ENCODE results near the gene SLC17A7.

The SLC17A7 gene

DNA sequence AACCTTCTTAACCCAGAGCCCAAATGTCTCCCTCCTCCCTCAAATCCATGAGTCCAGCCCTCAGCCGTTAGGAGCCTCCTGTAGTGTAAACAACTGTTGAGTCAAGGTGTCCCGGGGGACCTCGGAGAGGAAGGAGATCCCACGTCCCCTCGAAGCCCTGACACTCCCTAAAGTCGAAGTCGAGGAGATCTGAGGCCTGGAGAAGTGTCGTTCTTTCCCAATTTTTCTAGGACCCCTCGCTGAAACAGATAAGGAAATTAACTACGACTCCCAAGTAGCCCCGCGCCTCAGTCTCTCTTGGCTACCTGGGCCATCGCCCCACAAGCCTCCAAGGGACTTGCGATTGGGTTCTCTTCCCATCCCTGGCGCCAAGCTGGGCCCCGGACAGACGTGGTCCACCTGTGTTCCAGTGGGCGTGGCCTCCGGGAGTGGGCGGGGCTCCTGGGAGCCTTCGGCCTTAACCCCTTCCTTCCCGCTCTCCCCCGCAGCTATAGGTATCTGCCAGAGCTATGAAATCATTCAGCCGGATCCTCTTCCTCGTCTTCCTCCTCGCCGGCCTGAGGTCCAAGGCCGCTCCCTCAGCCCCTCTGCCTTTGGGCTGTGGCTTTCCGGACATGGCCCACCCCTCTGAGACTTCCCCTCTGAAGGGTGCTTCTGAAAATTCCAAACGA lies 15.3 kb downstream of the SLC17A7 start:
- no peak for TF ChIP-seq TCF4 (CRISPR knock-in tag; IDR thresholded peaks at IDR 0.05; ENCODE audit: borderline replicate concordance)
- TF ChIP-seq ZC3H10 (CRISPR knock-in tag; IDR thresholded peaks at IDR 0.05) = no peak
- TF ChIP-seq SNAI2 (CRISPR knock-in tag; IDR thresholded peaks at IDR 0.05) = no peak
- no peak for TF ChIP-seq ISL1 (CRISPR knock-in tag; IDR thresholded peaks at IDR 0.05)
- no peak for ATAC-seq

DNA sequence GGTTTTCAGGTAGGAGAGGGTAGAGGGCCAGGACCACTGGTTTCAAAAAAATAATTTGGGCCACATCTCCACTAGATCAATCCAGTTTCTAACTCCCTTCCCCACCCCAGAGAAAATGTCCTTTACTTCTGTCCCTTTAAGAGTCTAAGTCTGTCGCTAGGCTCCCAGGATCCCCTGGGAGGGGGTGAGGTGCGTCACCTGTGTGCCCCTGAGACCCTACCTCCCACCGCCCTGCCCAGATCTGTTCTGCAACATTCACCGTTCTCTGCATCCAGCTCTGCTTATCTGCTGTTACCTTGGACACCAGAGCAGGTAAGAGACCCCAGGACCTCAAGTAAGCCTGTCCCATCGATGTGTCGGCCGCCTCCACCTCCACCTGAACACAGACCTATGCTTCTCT lies 16.1 kb downstream of the SLC17A7 start, which contains the start of gene GFY:
GFY (plus strand) TSS at position 211 of the 400 bp plus-strand sequence. CDS start 1,043 bp downstream, outside the sequence.
- no peak for ATAC-seq
- TF ChIP-seq GLIS3 (CRISPR knock-in tag; IDR thresholded peaks at IDR 0.05) (no peak), BACH2 (CRISPR knock-in tag; IDR thresholded peaks at IDR 0.05; ENCODE audit: borderline replicate concordance) (no peak), PPARA (CRISPR knock-in tag; IDR thresholded peaks at IDR 0.05; ENCODE audit: borderline replicate concordance) (no peak), ZNF8 (CRISPR knock-in tag; IDR thresholded peaks at IDR 0.05) (no peak), CSDC2 (CRISPR knock-in tag; IDR thresholded peaks at IDR 0.05) (no peak), ZNF565 (CRISPR knock-in tag; conservative IDR thresholded peaks at IDR 0.05; ENCODE audit: low read depth) (no peak), ZNF70 (CRISPR knock-in tag; IDR thresholded peaks at IDR 0.05) (no peak), TCF4 (CRISPR knock-in tag; IDR thresholded peaks at IDR 0.05; ENCODE audit: borderline replicate concordance) (no peak), OSR1 (CRISPR knock-in tag; IDR thresholded peaks at IDR 0.05) (no peak)
- TF ChIP-seq, protein P1, sequence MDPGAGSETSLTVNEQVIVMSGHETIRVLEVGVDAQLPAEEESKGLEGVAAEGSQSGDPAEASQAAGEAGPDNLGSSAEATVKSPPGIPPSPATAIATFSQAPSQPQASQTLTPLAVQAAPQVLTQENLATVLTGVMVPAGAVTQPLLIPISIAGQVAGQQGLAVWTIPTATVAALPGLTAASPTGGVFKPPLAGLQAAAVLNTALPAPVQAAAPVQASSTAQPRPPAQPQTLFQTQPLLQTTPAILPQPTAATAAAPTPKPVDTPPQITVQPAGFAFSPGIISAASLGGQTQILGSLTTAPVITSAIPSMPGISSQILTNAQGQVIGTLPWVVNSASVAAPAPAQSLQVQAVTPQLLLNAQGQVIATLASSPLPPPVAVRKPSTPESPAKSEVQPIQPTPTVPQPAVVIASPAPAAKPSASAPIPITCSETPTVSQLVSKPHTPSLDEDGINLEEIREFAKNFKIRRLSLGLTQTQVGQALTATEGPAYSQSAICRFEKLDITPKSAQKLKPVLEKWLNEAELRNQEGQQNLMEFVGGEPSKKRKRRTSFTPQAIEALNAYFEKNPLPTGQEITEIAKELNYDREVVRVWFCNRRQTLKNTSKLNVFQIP (CRISPR knock-in tag; IDR thresholded peaks at IDR 0.05; ENCODE audit: borderline replicate concordance, low read depth) = no peak
- TF ChIP-seq, protein P2, sequence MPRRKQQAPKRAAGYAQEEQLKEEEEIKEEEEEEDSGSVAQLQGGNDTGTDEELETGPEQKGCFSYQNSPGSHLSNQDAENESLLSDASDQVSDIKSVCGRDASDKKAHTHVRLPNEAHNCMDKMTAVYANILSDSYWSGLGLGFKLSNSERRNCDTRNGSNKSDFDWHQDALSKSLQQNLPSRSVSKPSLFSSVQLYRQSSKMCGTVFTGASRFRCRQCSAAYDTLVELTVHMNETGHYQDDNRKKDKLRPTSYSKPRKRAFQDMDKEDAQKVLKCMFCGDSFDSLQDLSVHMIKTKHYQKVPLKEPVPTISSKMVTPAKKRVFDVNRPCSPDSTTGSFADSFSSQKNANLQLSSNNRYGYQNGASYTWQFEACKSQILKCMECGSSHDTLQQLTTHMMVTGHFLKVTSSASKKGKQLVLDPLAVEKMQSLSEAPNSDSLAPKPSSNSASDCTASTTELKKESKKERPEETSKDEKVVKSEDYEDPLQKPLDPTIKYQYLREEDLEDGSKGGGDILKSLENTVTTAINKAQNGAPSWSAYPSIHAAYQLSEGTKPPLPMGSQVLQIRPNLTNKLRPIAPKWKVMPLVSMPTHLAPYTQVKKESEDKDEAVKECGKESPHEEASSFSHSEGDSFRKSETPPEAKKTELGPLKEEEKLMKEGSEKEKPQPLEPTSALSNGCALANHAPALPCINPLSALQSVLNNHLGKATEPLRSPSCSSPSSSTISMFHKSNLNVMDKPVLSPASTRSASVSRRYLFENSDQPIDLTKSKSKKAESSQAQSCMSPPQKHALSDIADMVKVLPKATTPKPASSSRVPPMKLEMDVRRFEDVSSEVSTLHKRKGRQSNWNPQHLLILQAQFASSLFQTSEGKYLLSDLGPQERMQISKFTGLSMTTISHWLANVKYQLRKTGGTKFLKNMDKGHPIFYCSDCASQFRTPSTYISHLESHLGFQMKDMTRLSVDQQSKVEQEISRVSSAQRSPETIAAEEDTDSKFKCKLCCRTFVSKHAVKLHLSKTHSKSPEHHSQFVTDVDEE (CRISPR knock-in tag; IDR thresholded peaks at IDR 0.05) = no peak

- TF ChIP-seq ZNF8 (CRISPR knock-in tag; IDR thresholded peaks at IDR 0.05) = no peak
- TF ChIP-seq, protein P3, sequence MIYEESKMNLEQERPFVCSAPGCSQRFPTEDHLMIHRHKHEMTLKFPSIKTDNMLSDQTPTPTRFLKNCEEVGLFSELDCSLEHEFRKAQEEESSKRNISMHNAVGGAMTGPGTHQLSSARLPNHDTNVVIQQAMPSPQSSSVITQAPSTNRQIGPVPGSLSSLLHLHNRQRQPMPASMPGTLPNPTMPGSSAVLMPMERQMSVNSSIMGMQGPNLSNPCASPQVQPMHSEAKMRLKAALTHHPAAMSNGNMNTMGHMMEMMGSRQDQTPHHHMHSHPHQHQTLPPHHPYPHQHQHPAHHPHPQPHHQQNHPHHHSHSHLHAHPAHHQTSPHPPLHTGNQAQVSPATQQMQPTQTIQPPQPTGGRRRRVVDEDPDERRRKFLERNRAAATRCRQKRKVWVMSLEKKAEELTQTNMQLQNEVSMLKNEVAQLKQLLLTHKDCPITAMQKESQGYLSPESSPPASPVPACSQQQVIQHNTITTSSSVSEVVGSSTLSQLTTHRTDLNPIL (CRISPR knock-in tag; IDR thresholded peaks at IDR 0.05; ENCODE audit: low read depth) = no peak
- no peak for ATAC-seq
Observed at GRCh38 chr19:49423985-49424303, 17.4 kb downstream of the SLC17A7 start.

- TF ChIP-seq PATZ1 (CRISPR knock-in tag; IDR thresholded peaks at IDR 0.05; ENCODE audit: borderline replicate concordance) = no peak
- ATAC-seq = no peak
Observed at GRCh38 chr19:49423071-49423984, 18.0 kb downstream of the SLC17A7 start, which contains the start of gene PTH2. TSS of gene PTH2 (minus strand) at chr19:49423441. CDS start at chr19:49423339, 102 bp downstream.
